HG03135 (cell line): ENCODE measurements around the gene SCN1A.
"Not testable (repeated sequence)": the region's sequence is repeated elsewhere in the genome, so short reads cannot be mapped to it uniquely, and the experiment has no call there.

Experiments
- ATAC-seq: cut with Tn5 transposase; IDR thresholded peaks from one replicate; pipeline ENCODE4 v1.9.1; 2021; ENCODE audit warnings: mild to moderate bottlenecking, moderate library complexity; ENCODE audit not compliant: unreplicated experiment

SCN1A gene

DNA sequence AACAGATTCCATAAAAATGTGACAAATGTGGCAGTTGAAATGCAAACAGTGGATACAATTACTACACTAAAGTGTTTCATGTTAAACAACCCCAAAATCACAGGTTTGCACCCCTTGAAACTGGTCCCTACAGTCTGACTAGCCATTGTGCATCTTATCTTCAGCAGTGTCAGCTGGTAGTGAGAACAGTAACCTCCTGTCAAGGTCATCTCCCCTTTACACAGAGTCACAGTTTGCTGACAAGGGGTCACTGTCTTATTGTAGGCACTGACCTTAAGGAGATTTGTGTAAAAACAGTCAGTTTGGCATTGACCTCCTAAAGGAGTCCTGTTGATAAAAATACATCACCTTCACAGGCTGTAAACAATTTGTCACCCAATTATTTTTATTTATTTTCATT is 137.0 kb downstream of the SCN1A start:
- ATAC-seq: no peak

DNA sequence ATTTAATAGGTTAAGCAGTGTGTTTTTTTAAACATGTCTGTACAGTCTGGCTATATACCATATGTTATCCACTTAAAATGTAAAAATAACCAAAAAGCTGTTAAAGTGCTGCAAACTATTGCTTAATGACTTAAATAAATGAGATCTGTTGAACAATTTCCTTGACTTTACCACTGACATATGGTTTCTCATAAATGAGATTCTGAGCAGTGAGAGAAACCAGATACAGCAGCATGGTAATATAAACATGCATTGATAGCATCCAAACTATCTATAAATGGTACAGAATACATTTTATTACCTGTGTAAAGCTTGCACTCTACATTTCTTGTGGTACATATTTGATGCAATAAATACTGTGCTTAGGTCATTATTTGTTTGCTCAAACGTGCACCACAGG is 138.0 kb downstream of the SCN1A start:
- ATAC-seq: no peak

DNA sequence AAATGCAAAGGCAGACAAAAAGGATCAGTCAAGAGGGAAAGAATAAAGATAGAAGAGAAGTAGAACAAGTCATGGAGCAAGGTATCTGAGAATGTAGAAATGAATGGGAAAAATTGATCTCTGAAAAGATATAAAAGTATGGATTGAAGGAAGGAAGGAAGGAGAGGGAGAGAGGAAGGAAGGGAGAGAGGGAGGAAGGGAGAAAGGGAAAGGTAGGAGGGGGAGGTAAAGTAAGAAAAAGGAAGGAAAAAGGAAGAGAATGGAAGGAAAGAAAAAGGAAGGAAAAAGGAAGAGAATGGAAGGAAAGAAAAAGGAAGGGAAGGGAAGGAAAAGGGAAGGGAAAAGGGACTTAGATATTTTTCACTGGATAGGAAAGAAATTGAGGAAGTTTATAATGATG is 142.7 kb downstream of the SCN1A start:
- ATAC-seq: no peak

DNA sequence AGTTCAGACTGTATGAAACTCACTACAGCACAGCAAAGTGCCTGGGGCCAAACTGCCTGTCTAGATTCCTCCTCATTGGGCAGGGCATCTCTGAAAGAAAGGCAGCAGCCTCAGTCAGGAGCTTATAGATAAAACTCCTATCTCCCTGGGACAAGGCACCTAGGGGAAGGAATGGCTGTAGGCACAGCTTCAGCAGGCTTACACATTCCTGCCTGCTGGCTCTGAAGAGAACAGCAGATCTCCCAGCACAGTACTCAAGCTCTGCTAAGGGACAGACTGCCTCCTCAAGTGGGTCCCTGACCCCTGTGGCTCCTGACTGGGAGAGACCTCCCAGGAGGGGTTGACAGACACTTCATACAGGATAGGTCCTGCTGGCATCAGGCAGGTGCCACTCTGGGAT is 155.7 kb downstream of the SCN1A start:
- ATAC-seq: not testable (repeated sequence)

DNA sequence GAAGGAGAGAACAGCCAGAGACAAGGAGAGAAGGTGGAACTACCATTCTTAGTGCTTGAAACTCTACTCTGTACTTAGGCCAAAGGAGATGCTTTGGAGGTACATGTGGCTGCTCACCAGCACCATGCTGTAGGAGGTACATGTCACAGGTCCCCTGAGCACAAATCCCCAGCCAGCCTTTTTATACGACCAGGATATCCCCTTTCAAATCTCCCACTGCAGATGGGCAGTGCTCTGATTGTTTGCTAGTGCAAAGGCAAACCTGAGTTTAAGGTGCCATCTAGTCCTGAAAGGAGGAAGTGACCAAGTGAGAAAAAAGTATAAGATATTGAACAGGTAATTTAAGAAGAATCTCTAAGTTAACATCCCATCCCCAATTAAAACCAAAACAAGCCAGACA is 157.2 kb downstream of the SCN1A start:
- no peak for ATAC-seq

DNA sequence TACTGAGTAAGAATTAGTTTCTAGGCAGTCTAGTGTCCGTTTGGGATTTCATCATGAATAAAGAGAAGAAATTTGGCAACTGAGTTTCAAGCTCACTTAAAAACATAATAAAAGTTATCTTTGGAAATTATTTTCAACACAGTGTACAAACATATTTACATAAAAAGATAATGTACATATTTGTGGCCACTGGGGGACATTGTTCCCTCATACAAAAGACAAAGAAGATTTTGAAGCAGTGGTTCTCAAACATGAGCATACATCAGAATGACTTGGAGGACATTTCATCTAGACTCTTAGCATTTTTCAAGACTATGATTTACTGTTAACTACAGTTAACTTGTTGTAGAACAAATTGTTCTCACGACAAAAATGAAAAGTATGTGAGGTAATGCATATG is 158.6 kb downstream of the SCN1A start:
- no peak for ATAC-seq

DNA sequence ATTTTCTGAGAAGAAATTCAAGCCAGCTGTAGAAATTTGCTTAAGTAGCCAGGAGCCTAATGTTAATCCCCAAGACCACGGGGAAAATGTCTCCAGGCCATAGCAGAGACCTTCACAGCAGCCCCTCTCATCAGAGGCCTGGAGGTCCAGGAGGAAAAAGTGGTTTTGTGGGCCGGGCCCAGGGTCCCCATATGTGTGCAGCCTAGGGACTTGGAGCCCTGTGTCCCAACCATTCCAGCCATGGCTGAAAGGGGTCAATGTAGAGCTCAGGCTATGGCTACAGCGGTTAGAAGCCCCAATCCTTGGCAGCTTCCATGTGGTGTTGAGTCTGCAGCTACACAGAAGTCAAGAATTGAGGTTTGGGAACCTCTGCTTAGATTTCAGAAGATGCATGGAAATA is 160.1 kb downstream of the SCN1A start:
- ATAC-seq: no peak

DNA sequence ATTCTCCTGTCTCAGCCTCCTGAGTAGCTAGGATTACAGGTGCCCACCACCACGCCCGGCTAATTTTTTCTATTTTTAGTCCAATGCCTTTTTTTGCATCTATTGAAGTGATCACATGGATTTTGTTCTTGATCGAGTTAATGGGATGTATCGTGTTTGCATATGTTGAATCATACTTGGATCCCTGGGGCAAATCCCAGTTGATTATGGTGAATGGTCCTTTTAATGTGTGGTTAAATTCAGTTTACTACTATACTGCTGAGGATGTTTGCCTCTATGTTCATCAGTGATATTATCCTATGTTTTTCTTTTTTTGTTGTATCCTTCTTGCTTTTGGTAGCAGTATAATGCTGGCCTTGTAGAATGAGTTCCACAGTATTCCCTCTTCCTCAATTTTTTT is 166.0 kb downstream of the SCN1A start:
- no peak for ATAC-seq

DNA sequence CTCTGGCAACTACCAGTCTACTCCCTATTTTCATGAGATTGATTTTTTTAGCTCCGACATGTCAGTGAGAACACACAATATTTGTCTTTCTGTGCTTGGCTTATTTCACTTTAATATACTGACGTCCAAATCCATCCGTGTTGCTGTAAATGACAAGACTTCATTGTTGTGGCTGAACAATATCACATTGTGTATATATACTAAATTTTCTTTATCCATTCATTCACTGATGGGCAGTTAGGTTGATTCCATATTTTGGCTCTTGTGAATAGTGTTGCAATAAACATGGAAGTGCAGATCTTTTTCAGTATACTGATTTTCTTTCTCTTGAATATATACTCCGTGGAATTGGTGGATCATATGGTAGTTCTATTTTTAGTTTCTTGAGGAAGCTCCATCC is 168.4 kb downstream of the SCN1A start:
- ATAC-seq: no peak

DNA sequence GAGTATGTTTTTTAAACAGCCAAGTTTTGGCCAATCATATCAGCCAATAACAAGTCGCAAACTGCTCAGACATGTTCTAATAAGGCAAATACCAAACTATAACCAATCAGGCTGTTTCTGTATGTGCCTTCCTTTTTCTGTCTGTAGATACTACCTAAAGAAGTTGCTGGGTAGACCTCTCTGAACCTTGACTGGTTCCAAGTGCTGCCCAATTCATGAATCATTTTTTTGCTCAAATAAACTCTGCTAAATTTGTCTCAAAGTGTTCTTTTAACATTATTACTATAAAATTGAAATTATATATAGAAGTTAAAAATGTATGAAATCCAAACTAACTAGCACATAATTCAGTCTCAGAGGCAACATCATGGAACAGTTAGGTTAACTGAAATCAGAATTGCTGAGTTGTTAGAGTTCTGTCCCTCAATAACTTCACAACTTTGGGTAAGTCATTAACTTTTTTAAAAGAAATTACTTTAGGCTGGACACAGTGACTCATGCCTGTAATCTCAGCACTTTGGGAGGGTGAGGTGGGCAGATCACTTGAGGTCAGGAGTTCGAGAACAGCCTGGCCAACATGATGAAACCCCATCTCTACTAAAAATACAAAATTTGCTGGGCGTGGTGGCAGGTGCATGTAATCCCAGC is 169.4 kb downstream of the SCN1A start:
- ATAC-seq: no peak

DNA sequence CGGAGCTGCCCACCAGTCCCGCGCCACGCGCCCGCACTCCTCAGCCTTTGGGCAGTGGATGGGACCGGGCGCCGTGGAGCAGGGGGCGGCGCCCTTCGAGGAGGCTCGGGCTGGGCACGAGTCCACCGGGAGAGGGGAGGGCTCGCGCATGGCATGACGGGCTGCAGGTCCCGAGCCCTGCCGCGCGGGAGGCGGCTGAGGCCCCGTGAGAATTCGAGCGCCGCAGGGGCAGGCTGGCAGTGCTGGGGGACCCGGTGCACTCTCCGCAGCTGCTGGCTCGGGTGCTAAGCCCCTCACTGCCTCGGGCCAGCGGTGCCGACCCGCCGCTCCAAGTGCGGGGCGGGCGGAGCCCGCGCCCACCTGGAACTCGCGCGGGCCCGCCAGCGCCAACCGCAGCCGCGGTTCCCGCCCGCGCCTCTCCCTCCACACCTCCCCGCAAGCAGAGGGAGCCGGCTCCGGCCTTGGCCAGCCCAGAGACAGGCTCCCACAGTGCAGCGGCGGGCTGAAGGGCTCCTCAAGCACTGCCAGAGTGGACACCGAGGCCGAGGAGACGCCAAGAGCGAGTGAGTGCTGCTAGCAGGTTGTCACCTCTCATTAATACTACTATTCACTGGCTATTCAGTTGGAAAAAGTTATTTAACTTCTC is 170.7 kb downstream of the SCN1A start:
- no peak for ATAC-seq

DNA sequence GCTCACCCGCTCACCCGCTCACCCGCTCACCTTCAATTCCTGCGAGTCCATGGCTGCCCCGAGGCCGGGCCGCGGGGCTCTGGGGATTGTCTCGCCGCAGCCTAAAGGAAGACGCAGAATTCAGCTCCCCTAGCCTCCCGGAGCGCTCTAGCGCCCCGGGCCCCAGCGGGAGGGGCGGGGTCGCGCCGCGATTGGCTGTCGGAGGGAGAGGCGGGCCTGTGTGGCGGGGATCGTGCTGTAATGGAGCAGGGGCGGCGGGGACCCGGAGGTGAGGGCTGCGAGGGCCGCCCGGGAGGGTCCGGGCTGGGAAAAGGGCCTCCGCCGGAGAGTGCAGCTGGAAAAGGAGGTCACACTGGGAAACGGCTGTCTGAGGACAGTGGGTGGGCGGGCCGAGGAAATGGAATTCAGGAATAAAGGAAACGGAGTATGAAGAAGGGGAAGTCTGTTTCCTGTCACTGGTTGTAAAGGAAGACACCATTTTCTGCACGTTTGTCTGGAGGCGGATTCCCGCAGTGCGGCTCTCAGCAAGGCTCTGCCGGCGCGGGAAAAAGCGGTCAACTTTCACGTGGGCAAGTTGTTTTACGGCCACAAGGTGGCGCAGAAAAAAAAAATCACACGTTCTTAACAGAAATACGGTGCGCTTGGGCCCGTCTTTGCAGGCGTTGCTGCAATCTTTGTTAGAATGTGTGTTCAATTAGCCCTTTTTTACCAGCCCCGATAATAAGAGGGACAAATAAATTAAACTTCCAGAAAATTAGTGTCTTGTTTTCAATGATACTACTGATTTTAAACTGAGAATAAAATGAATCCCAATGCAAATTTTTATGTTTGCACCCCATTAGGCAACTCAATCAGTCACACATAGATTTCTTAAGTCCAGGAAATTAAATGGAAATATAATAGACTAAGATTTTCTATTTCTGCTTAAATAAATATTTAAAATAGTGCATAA is 173.9 kb downstream of the SCN1A start, which contains the start of gene TTC21B:
Gene TTC21B, minus strand, starts transcription at position 122 of the 952 bp plus-strand sequence. Its CDS starts 71 bp downstream, at position 51.
- ATAC-seq: peak; percentile 97

DNA sequence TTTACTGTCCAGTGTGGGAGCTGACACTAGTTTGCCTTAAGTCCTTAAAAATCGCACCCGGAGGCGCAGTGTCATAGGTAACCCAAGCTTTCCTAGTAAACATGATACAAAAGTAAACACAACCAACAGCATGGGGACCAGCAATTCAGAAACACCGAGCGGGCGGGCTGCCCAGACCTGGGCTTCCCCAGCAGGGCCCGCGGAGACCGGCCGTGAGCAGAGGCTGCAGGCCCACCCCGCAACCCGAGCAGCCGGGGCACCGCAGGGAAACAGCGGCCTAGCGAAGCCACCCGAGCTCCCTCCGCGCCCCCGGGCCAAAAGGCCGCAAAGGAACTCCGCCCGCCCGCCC is 174.5 kb downstream of the SCN1A start:
- ATAC-seq: peak; percentile 41

DNA sequence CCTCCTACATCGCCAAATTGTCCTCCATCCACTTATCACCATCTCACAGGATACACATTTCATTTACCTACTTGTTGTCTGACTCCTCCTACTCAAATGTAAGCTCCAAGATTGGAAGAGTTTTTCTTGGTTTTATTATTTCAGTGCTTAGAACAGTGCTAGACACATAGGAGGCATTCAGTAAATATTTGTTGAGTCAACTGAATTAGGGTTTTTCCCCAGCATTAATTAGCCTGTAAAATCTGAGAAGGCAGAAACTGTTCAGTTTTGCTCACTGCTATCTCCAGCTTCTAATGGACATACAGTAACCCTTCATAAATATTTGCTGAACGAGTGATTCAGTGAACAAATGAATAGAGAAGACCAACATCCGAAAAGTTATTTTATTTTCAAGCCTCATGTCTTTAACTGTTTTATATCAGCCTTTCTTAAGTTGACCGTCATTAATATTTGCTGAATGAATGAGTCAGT is 175.0 kb downstream of the SCN1A start:
- ATAC-seq: no peak

DNA sequence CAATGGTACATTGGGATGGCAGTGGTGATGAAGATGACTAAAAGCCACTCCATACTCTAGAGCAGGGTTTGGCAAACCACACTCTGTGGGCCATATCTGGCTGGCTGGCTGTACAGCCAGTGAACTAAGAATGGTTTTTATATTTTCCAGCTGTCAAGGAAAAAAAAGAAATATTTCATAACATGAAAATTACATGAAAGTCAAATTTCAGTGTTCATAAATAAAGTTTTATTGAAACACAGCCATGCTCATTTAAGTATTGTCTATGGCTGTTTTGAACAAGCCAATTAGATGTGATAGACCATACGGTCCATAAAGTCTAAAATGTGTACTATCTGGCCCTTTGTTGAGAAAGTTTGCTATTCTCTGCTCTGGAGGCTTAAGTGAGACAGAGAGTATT is 175.7 kb downstream of the SCN1A start:
- no peak for ATAC-seq

DNA sequence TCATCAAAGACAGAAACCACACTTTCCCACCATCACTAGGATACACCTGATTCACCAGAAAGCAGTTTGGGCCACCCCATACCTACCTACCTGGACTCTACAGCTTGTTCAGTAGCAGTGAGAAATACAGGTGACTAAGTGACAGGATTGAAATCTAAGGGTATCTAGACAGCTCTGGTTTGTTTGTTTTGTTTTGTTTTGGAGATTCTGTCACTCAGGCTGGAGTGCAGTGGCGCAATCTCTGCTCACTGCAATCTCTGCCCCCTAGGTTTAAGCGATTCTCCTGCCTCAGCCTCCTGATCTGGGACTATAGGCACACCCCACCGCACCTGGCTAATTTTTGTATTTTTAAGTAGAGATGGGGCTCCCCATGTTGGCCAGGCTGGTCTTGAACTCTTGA is 177.4 kb downstream of the SCN1A start:
- ATAC-seq: no peak

DNA sequence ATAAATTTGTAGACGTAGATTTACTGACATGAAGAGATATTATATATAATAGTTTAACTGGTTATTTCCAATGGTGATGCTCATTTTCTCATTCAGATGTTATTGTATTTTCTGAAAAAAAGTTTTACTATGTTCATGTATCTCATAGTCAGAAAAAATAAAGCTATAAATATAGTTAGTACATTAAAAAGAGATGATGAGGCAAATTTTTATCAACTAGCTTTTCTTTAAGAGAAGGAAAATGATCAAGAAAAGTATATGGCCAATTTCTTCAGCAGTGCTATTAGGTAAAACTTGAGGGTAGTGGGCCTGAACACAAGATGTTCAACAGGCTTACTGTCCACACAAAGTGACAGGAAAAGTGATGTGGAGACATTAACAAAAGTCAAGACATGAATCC is 186.0 kb downstream of the SCN1A start:
- no peak for ATAC-seq

DNA sequence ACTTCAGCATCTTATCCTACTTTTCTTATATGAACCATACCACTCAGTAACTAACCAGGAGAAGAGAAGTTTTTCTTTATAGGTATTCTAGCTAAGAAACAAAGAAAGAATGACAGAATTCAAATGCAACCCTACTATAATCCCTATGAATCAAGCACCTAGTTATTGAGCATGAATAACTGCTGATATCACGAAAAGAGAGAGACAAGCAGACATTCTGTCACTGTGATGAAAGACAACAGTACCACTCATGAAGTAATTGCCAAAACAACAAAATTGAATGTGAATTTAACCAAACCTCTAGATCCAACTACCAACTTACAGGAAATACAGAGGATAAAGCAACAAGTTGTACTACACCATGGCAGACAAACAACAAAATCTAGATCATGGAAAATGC is 189.6 kb downstream of the SCN1A start:
- no peak for ATAC-seq
